Raji (cell line): ENCODE data around the gene METTL2B.

Experiments
- POLR2A ChIP-seq: IDR thresholded peaks from 2 replicates; pipeline ENCODE4 v1.6.1; 2011; ENCODE audit warnings: low read depth, low read length, control low read depth; ENCODE audit not compliant: insufficient read depth

METTL2B gene, protein sequence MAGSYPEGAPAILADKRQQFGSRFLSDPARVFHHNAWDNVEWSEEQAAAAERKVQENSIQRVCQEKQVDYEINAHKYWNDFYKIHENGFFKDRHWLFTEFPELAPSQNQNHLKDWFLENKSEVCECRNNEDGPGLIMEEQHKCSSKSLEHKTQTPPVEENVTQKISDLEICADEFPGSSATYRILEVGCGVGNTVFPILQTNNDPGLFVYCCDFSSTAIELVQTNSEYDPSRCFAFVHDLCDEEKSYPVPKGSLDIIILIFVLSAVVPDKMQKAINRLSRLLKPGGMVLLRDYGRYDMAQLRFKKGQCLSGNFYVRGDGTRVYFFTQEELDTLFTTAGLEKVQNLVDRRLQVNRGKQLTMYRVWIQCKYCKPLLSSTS

GRCh38 chr7:128476402-128477335, at the start of gene METTL2B:
Gene METTL2B (plus strand): TSS chr7:128476748. CDS start chr7:128476766, 18 bp downstream.
- peak; percentile 84 for TF ChIP-seq POLR2A

DNA sequence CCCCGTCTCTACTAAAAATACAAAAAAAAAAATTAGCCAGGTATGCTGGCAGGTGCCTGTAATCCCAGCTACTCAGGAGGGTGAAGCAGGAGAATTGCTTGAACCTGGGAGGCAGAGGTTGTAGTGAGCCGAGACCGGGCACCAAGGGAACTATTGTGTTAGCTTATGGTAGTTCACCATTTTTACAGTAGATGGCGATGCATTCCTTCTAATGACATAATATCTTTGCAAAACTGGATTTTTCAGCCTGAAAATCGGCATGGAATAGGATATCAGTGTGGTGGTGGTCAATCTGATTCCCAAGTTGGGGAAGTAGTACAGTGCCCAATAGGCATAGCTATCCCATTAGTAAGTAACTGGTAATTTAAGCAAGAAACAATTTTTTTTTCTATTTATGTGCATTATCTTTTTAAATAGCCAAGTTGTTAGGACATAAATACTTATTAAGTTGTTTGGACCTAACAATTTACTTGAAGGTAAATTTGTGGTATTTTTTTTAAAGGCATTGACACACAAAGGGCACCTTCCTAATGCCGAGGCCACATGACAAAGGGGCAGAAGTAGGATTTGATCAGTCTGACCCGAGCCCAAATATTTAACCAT, 49.2 kb upstream of the METTL2B start:
- no peak for TF ChIP-seq POLR2A

DNA sequence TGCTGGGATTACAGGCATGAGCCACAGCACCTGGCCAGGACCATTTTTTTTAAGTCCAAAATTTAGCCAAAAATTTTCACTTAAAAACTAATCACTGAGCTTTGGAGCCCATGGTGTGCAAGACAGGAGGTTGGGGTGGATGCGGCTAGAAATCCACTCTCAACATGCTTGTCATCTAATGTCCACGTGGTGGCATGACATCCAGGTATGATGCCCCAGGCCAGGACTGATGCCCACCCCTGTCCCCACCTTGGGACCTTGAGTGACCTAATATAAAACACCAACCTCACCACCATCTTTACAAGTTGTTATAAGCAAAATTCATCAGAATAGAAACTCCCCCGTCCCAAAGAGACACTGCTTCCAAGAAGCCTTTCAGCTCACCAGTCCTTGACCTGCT, 46.3 kb upstream of the METTL2B start:
- TF ChIP-seq POLR2A = no peak

GRCh38 chr7:128431221-128431620, 45.3 kb upstream of the METTL2B start:
- no peak for TF ChIP-seq POLR2A

GRCh38 chr7:128431754-128432153, 44.8 kb upstream of the METTL2B start:
- TF ChIP-seq POLR2A = no peak

GRCh38 chr7:128434413-128435326, 41.9 kb upstream of the METTL2B start:
- no peak for TF ChIP-seq POLR2A

GRCh38 chr7:128435327-128435686, 41.2 kb upstream of the METTL2B start:
- TF ChIP-seq POLR2A = no peak

GRCh38 chr7:128437426-128438332, 38.9 kb upstream of the METTL2B start:
- TF ChIP-seq POLR2A = peak; percentile 11; the same call in 1 of the 2 replicates

DNA sequence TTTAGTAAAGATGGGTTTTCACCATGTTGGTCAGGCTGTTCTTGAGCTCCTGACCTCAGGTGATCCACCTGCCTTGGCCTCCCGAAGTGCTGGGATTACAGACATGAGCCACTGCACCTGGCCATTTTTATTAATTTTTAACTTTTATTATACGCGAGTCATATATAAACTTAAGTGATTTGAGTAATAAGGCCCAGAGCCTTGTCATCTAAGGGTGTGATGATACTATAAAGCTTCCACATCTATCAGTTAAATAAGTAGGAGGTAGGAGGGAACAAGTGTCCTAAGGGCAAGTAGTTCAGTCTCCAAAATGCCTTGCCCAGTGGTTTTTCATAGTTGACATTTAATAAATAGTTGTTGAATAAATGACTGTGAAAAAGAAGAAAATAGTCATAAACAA, 34.2 kb upstream of the METTL2B start:
- TF ChIP-seq POLR2A = no peak

DNA sequence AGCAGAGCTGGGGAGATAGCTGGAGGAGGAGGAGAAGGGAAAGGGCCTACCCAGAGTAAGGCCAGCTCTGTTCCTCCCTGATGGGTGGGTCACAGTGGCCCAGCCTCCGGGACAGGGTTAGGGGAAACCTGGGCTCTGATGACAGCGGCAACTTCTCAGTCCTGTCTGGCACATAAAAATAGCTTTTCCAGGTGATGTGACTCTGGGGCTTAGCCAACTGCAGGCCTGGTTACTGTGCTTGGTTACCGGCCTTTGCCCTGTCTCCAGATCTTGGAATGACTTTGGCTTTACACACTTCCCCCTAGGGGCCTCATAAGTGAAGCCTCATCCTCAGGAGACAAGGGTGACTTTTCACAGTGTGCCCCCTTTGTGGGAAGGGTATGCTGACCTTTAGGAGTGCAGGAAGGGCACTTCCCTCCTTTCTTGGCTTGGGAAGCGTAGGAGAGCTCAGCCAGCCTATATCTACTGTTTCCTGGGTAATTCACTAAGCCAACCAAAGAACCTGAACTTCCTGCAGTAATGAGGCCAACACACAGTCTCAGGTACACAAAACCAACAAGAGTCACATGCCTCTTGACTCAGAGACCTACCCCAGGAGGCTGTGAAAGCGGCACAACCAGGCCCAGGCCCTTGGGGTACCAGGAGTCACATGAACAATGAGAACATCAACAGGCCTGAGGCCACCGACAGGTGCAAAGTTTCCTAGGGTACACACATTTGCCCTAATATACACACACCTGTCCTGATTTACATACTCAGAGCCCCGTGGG, 32.5 kb upstream of the METTL2B start:
- TF ChIP-seq POLR2A = 0 out of 2 replicates have a peak, but pooled peaks have one; percentile 18

DNA sequence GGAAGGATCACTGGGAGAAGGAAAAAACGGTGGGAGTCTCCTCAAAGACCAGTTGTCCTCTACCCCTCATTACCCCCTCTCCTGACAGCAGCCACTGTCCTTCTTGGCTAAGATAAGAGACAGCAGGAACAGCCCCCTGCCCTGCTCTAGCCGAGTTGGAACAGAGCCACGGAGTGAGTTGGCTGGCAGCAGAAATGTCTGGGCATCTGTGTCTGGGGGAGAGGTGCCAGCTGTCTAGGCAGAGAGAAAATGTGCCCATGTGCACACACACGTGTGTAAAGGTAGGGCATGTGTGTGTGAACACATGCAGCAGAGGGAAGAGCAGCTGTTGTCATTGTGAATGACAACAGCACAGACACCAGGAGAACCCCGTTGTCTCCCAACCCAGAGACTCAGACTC, 30.2 kb upstream of the METTL2B start:
- no peak for TF ChIP-seq POLR2A

GRCh38 chr7:128447941-128448564, 28.5 kb upstream of the METTL2B start:
- no peak for TF ChIP-seq POLR2A

GRCh38 chr7:128448751-128449302, 27.7 kb upstream of the METTL2B start:
- TF ChIP-seq POLR2A = no peak
